H9 (cell line): ENCODE data around the gene OAS1. TPM values are rescaled to one million over a fixed set of nuclear protein-coding genes. Genes with fewer than 3 reads are reported as not detected.

Source experiments
- DNase-seq: peaks from one replicate; pipeline ENCODE4 v3.0.0-alpha.2; 2017
- H2AFZ ChIP-seq: one replicate; pipeline ENCODE4 v1.6.1; 2013; ENCODE audit warnings: mild to moderate bottlenecking, low read length, control low read depth, moderate library complexity
- H2AK5ac ChIP-seq: 2 replicates; pipeline ENCODE4 v1.6.1; 2013; ENCODE audit warnings: low read length, control low read depth, mixed read lengths; ENCODE audit not compliant: insufficient read length
- H2BK120ac ChIP-seq: one replicate; pipeline ENCODE4 v1.6.1; 2013; ENCODE audit warnings: low read depth, mild to moderate bottlenecking, low read length, control low read depth, inconsistent platforms; ENCODE audit not compliant: poor library complexity, severe bottlenecking
- H2BK12ac ChIP-seq: 2 replicates; pipeline ENCODE4 v1.6.1; 2013; ENCODE audit warnings: low read length, control low read depth, mixed read lengths, low read depth; ENCODE audit not compliant: insufficient read length
- H2BK15ac ChIP-seq: 2 replicates; pipeline ENCODE4 v1.6.1; 2013; ENCODE audit warnings: low read depth, low read length, control low read depth
- H2BK20ac ChIP-seq: one replicate; pipeline ENCODE4 v1.6.1; 2013; ENCODE audit warnings: low read depth, mild to moderate bottlenecking, low read length, control low read depth, inconsistent platforms; ENCODE audit not compliant: poor library complexity, severe bottlenecking
- H2BK5ac ChIP-seq: 2 replicates; pipeline ENCODE4 v1.6.1; 2013; ENCODE audit warnings: low read length, control low read depth, mixed read lengths; ENCODE audit not compliant: insufficient read length
- H3K14ac ChIP-seq: 2 replicates; pipeline ENCODE4 v1.6.1; 2013; ENCODE audit warnings: low read length, control low read depth; ENCODE audit not compliant: insufficient read depth
- H3K18ac ChIP-seq: 2 replicates; pipeline ENCODE4 v1.6.1; 2013; ENCODE audit warnings: low read depth, mild to moderate bottlenecking, mixed read lengths, low read length, control low read depth; ENCODE audit not compliant: insufficient read length
- H3K23ac ChIP-seq: 2 replicates; pipeline ENCODE4 v1.6.1; 2013; ENCODE audit warnings: low read length, control low read depth, mixed read lengths, low read depth; ENCODE audit not compliant: insufficient read length
- H3K23me2 ChIP-seq: 2 replicates; pipeline ENCODE4 v1.6.1; 2013; ENCODE audit warnings: low read depth, mild to moderate bottlenecking, mixed read lengths, low read length, control low read depth; ENCODE audit not compliant: insufficient read length, poor library complexity, severe bottlenecking
- H3K27ac ChIP-seq: 2 replicates; pipeline ENCODE4 v1.5.1; 2013; ENCODE audit warnings: low read length, control low read depth, mixed read lengths, low read depth; ENCODE audit not compliant: insufficient read length
- H3K27me3 ChIP-seq: 2 replicates; pipeline ENCODE4 v1.6.1; 2013; ENCODE audit warnings: low read length, control low read depth, inconsistent platforms; ENCODE audit not compliant: insufficient read depth
- H3K4ac ChIP-seq: 2 replicates; pipeline ENCODE4 v1.6.1; 2013; ENCODE audit warnings: low read depth, mild to moderate bottlenecking, control low read depth, inconsistent platforms, low read length, moderate library complexity
- H3K4me1 ChIP-seq: 2 replicates; pipeline ENCODE4 v1.6.1; 2013; ENCODE audit warnings: low read length, control low read depth, inconsistent platforms; ENCODE audit not compliant: insufficient read depth
- H3K4me2 ChIP-seq: 2 replicates; pipeline ENCODE4 v1.6.1; 2013; ENCODE audit warnings: low read length, control low read depth, mixed read lengths; ENCODE audit not compliant: insufficient read length, insufficient read depth
- H3K56ac ChIP-seq: 2 replicates; pipeline ENCODE4 v1.6.1; 2013; ENCODE audit warnings: low read depth, mild to moderate bottlenecking, mixed read lengths, low read length, control low read depth; ENCODE audit not compliant: insufficient read length
- H3K79me1 ChIP-seq: 2 replicates; pipeline ENCODE4 v1.6.1; 2013; ENCODE audit warnings: low read depth, mild to moderate bottlenecking, moderate library complexity, low read length, control low read depth, inconsistent platforms; ENCODE audit not compliant: insufficient read depth, poor library complexity, severe bottlenecking
- H3K79me2 ChIP-seq: 2 replicates; pipeline ENCODE4 v1.6.1; 2013; ENCODE audit warnings: low read length, control low read depth, inconsistent platforms; ENCODE audit not compliant: insufficient read depth
- H3K9ac ChIP-seq: 2 replicates; pipeline ENCODE4 v1.6.1; 2013; ENCODE audit warnings: low read length, control low read depth, mixed read lengths; ENCODE audit not compliant: insufficient read length; ENCODE audit errors: extremely low read depth
- H3K9me3 ChIP-seq: one replicate; pipeline ENCODE4 v1.6.1; 2013; ENCODE audit warnings: low read depth, low read length, inconsistent platforms; ENCODE audit not compliant: control insufficient read depth
- H3T11ph ChIP-seq: one replicate; pipeline ENCODE4 v1.6.1; 2013; ENCODE audit warnings: mild to moderate bottlenecking, low read length, control low read depth, inconsistent platforms
- H4K20me1 ChIP-seq: one replicate; pipeline ENCODE4 v1.6.1; 2013; ENCODE audit not compliant: control insufficient read depth, insufficient read length, insufficient read depth
- H4K5ac ChIP-seq: 2 replicates; pipeline ENCODE4 v1.6.1; 2013; ENCODE audit warnings: low read depth, mild to moderate bottlenecking, mixed read lengths, low read length, control low read depth; ENCODE audit not compliant: insufficient read length
- H4K8ac ChIP-seq: replicated peaks from 2 replicates; pipeline ENCODE4 v1.6.1; 2013; ENCODE audit warnings: low read length, control low read depth, mixed read lengths, low read depth; ENCODE audit not compliant: insufficient read length
- H4K91ac ChIP-seq: 2 replicates; pipeline ENCODE4 v1.6.1; 2013; ENCODE audit warnings: low read depth, mild to moderate bottlenecking, moderate library complexity, mixed read lengths, low read length, control low read depth; ENCODE audit not compliant: insufficient read length
- H3K27ac Mint-ChIP-seq, 3 experiments: 2 replicates in 2 of 3; 3 replicates in 1 of 3; pipeline ENCODE4 v1.8.0; 2020 to 2021; ENCODE audit warnings: mixed read lengths in 3 of 3, mild to moderate bottlenecking in 1 of 3, moderate library complexity in 1 of 3
- H3K27me3 Mint-ChIP-seq: 2 replicates; pipeline ENCODE4 v1.8.0; 2021; ENCODE audit warnings: low read depth, mild to moderate bottlenecking, moderate library complexity, mixed read lengths
- H3K36me3 Mint-ChIP-seq, 3 experiments: 2 replicates in 2 of 3; 3 replicates in 1 of 3; pipeline ENCODE4 v1.8.0; 2020 to 2021; ENCODE audit warnings: low read depth in 3 of 3, mixed read lengths in 3 of 3; ENCODE audit not compliant: insufficient read depth in 1 of 3
- H3K4me1 Mint-ChIP-seq, 2 experiments: 2 replicates each; pipeline ENCODE4 v1.8.0; 2020; ENCODE audit warnings: mixed read lengths in 2 of 2
- H3K4me3 Mint-ChIP-seq, 2 experiments: 2 replicates in 1 of 2; 3 replicates in 1 of 2; pipeline ENCODE4 v1.8.0; 2020 to 2021; ENCODE audit warnings: mild to moderate bottlenecking in 2 of 2, mixed read lengths in 2 of 2, moderate library complexity in 1 of 2
- H3K9me3 Mint-ChIP-seq, 2 experiments: 2 replicates in 1 of 2; 3 replicates in 1 of 2; pipeline ENCODE4 v1.8.0; 2020; ENCODE audit warnings: mild to moderate bottlenecking in 2 of 2, mixed read lengths in 2 of 2, moderate library complexity in 1 of 2
- WGBS: extraction: QIAGEN DNeasy Blood & Tissue Kit; methylation state at CpG from one replicate; pipeline ENCODE4 v1.1.7; 2013; ENCODE audit warnings: missing lambda C conversion rate, low lambda C conversion rate, mixed read lengths; ENCODE audit not compliant: insufficient read length; ENCODE audit errors: extremely low coverage; 5-methylcytosine and 5-hydroxymethylcytosine counted together
- long read RNA-seq: library from polyadenylated mRNA; unstranded; transcript quantifications from one replicate; pipeline ENCODE4 v2.0.0, GENCODE V29; 2020
- total RNA-seq: library from RNA; stranded (reverse); gene quantifications from 2 replicates; pipeline ENCODE4 v1.2.1, GENCODE V29; 2021
- TF ChIP-seq, protein P1 (sequence below): fragments of 200-600 bp; sonication (generic); conservative IDR thresholded peaks from 3 replicates; pipeline ENCODE4 v1.8.0; 2021; ENCODE audit warnings: antibody characterized with exemption, mild to moderate bottlenecking

The OAS1 gene
- total RNA-seq: 0.20 TPM in 1 of 2 replicates, not detected in the other
- long read RNA-seq: 0 reads

GRCh38 chr12:112906712-112907414 is at the start of gene OAS1:
OAS1 (plus strand) TSS chr12:112906962; CDS start chr12:112907040, 78 bp downstream.
- H3K56ac ChIP-seq: no peak within 1 kb of the TSS
- peaks cover 27% of the 10 kb centered on the region for H3K27me3 Mint-ChIP-seq
- no peaks in the 10 kb centered on the region for H3K9me3 ChIP-seq
- no peak within 1 kb of the TSS for H3K4ac ChIP-seq
- H3K36me3 Mint-ChIP-seq: peaks cover 0 to 12% (median 6%) of the 10 kb centered on the region in 3 experiments; a peak in 4 of 7 replicates
- H3K14ac ChIP-seq: no peak within 1 kb of the TSS
- no peak within 1 kb of the TSS for H3K9ac ChIP-seq
- H4K91ac ChIP-seq: no peak within 1 kb of the TSS
- H3K4me2 ChIP-seq: no peak within 1 kb of the TSS
- no peak within 1 kb of the TSS for H2BK20ac ChIP-seq
- H3K4me1 Mint-ChIP-seq: peaks cover 8% of the 10 kb centered on the region in 2 experiments
- DNase-seq: no peak
- H3K18ac ChIP-seq: no peak within 1 kb of the TSS
- no peaks in the 10 kb centered on the region for H3K79me2 ChIP-seq
- no peaks in the 10 kb centered on the region for H3K79me1 ChIP-seq
- H3K23ac ChIP-seq: no peak within 1 kb of the TSS
- H2AFZ ChIP-seq: no peak within 1 kb of the TSS
- no peaks in the 10 kb centered on the region for H3K23me2 ChIP-seq
- H3T11ph ChIP-seq: no peak within 1 kb of the TSS
- H3K4me1 ChIP-seq: no peaks in the 10 kb centered on the region
- no peak within 1 kb of the TSS for H2BK12ac ChIP-seq
- TF ChIP-seq, protein P1, sequence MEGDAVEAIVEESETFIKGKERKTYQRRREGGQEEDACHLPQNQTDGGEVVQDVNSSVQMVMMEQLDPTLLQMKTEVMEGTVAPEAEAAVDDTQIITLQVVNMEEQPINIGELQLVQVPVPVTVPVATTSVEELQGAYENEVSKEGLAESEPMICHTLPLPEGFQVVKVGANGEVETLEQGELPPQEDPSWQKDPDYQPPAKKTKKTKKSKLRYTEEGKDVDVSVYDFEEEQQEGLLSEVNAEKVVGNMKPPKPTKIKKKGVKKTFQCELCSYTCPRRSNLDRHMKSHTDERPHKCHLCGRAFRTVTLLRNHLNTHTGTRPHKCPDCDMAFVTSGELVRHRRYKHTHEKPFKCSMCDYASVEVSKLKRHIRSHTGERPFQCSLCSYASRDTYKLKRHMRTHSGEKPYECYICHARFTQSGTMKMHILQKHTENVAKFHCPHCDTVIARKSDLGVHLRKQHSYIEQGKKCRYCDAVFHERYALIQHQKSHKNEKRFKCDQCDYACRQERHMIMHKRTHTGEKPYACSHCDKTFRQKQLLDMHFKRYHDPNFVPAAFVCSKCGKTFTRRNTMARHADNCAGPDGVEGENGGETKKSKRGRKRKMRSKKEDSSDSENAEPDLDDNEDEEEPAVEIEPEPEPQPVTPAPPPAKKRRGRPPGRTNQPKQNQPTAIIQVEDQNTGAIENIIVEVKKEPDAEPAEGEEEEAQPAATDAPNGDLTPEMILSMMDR: no peak
- no CpG with 5 or more reads among the region's 4 CpGs for WGBS
- H2BK15ac ChIP-seq: no peak within 1 kb of the TSS
- H2BK5ac ChIP-seq: no peak within 1 kb of the TSS
- no peak within 1 kb of the TSS for H3K27ac ChIP-seq
- no peak within 1 kb of the TSS for H3K4me3 Mint-ChIP-seq
- H4K20me1 ChIP-seq: no peaks in the 10 kb centered on the region
- H2BK120ac ChIP-seq: no peak within 1 kb of the TSS
- no peaks in the 10 kb centered on the region for H3K27me3 ChIP-seq
- H4K8ac ChIP-seq: no peak within 1 kb of the TSS
- H3K9me3 Mint-ChIP-seq: peaks cover 27% of the 10 kb centered on the region in 2 experiments
- no peak within 1 kb of the TSS for H2AK5ac ChIP-seq
- no peak within 1 kb of the TSS for H4K5ac ChIP-seq
- no peak within 1 kb of the TSS for H3K27ac Mint-ChIP-seq
